T-cell (primary cell): ENCODE measurements around the gene FAM110C. TPM values are rescaled to one million over a fixed set of nuclear protein-coding genes. Genes with fewer than 3 reads are reported as not detected.

ENCODE experiments used
- ATAC-seq, 4 experiments: fragments of 200-7000 bp in 3 of 4; fragments of 150-1000 bp in 1 of 4; cut with Tn5 transposase; replicated peaks in 1 of 4; 1 replicate in 3 of 4; 2 replicates in 1 of 4; pipeline ENCODE4 v1.10.0; 2021; ENCODE audit warnings: moderate library complexity in 3 of 4, mild to moderate bottlenecking in 2 of 4, moderate number of reproducible peaks in 1 of 4
- CTCF ChIA-PET, 2 donors: fragments of 300-600 bp; sonication (Branson Sonifier 250); formaldehyde crosslinking; loops; one replicate each; lab custom pipeline; 2022; ENCODE audit warnings: antibody characterized with exemption in 2 of 2; lab: Charles Lee
- POLR2A ChIA-PET, 2 donors: fragments of 300-600 bp; sonication (Branson Sonifier 250); formaldehyde crosslinking; loops; one replicate each; lab custom pipeline; 2022; ENCODE audit warnings: antibody characterized with exemption in 2 of 2; lab: Charles Lee
- DNase-seq, 35 experiments: peaks; one replicate each; pipeline versions ENCODE4 v3.0.0 to v3.0.0-alpha.2; 2013 to 2023
- H3K27ac ChIP-seq: one replicate; pipeline ENCODE4 v1.5.1; 2013; ENCODE audit warnings: low read length
- H3K27me3 ChIP-seq, 2 experiments: replicated peaks in 1 of 2; 1 replicate in 1 of 2; 2 replicates in 1 of 2; pipeline versions ENCODE4 v1.6.1 to v1.7.0; 2013; ENCODE audit warnings: low read length in 1 of 2, mixed read lengths in 1 of 2; ENCODE audit not compliant: control insufficient read depth in 2 of 2, insufficient read depth in 2 of 2; ENCODE audit errors: extremely low read depth in 1 of 2
- H3K36me3 ChIP-seq, 2 donors: 1 replicate in 1 of 2; 2 replicates in 1 of 2; pipeline versions ENCODE4 v1.6.1 to v1.7.0; 2013; ENCODE audit warnings: low read length in 1 of 2; ENCODE audit not compliant: control insufficient read depth in 2 of 2, insufficient read depth in 1 of 2; ENCODE audit errors: extremely low read depth in 1 of 2
- H3K4me1 ChIP-seq, 2 experiments: 1 replicate in 1 of 2; 2 replicates in 1 of 2; pipeline versions ENCODE4 v1.6.1 to v1.7.0; 2013; ENCODE audit warnings: low read length in 2 of 2, mixed read lengths in 1 of 2; ENCODE audit not compliant: insufficient read depth in 2 of 2, control insufficient read depth in 1 of 2; ENCODE audit errors: extremely low read depth in 1 of 2
- H3K4me3 ChIP-seq, 2 donors: 1 replicate in 1 of 2; 2 replicates in 1 of 2; pipeline versions ENCODE4 v1.5.1 to v1.7.0; 2013; ENCODE audit warnings: mild to moderate bottlenecking in 2 of 2, low read length in 1 of 2, moderate library complexity in 1 of 2; ENCODE audit not compliant: control insufficient read depth in 1 of 2; ENCODE audit errors: extremely low read depth in 1 of 2
- H3K9me3 ChIP-seq: 2 replicates; pipeline ENCODE4 v1.7.0; 2013
- H3K27ac Mint-ChIP-seq, 2 donors: one replicate each; pipeline ENCODE4 v1.8.0; 2020 to 2021; ENCODE audit warnings: mild to moderate bottlenecking in 2 of 2, mixed read lengths in 2 of 2
- H3K27me3 Mint-ChIP-seq, 2 donors: one replicate each; pipeline ENCODE4 v1.8.0; 2021 to 2022; ENCODE audit warnings: mixed read lengths in 2 of 2
- H3K36me3 Mint-ChIP-seq: one replicate; pipeline ENCODE4 v1.8.0; 2021; ENCODE audit warnings: mixed read lengths
- H3K4me1 Mint-ChIP-seq, 3 donors: one replicate each; pipeline ENCODE4 v1.8.0; 2020 to 2022; ENCODE audit warnings: mixed read lengths in 3 of 3, mild to moderate bottlenecking in 1 of 3
- H3K4me3 Mint-ChIP-seq, 3 donors: one replicate each; pipeline ENCODE4 v1.8.0; 2020 to 2022; ENCODE audit warnings: mild to moderate bottlenecking in 3 of 3, mixed read lengths in 3 of 3, moderate library complexity in 3 of 3
- H3K9me3 Mint-ChIP-seq, 3 donors: one replicate each; pipeline ENCODE4 v1.8.0; 2020 to 2022; ENCODE audit warnings: mixed read lengths in 3 of 3
- WGBS: methylation state at CpG from one replicate; pipeline ENCODE4 v1.1.5; 2013; ENCODE audit warnings: missing lambda C conversion rate; ENCODE audit not compliant: insufficient coverage; 5-methylcytosine and 5-hydroxymethylcytosine counted together
- total RNA-seq, 35 experiments: library from RNA in 6 of 35; stranded (reverse) in 6 of 35; fragments of 120-200 nt in 1 of 35; gene quantifications; one replicate each; pipeline versions ENCODE4 v1.2.1 to v1.2.4 and lab custom pipeline; 2013 to 2026

The FAM110C gene
- total RNA-seq, 5 donors from 2014 or later (not counting 1 experiment from before 2014, with no cell fraction given), result 0.35 to 1.9 (median 0.72) TPM

- H3K4me3 ChIP-seq, result peak overlapping the region; percentile 40 to 44
- POLR2A ChIA-PET, result no interaction called here
These were observed 769 bp downstream of the FAM110C start for GRCh38 chr2:45342-46130.

DNA sequence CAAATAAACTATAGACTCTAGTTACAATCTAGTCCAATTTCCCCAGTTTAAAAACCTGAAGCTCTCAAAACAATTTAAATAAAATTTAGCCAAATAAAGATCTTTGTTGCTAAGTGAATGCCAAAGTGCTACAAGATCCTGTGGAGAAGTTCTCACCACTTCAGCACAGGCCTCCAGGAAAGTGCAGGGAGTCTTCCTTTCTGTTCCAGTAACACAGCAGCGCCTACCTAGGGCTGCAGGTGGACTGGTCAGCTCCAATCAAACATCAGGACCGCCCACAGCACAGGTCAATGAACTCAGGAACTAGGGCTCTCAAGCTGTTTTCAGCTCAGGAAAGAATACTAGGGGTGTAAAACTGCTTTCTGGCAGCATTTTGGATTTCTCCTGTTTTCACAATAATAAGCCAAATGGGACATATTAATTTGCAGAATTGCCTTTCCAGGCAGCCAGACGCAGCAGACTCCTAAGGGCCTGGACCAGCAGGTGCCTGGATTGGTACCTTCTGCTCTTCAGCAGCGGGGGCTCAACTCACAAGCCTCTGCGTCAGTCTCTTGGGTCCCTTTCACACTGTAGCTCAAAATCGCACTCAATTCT, 1.5 kb downstream of the FAM110C start:
- peaks cover 11 to 17% (median 16%) of the 10 kb centered on the region in 3 donors for H3K4me1 Mint-ChIP-seq
- Histone ChIP-seq H3K27ac (no peak overlapping the region), H3K4me1 (peaks cover 0 to 23% of the 10 kb centered on the region in 2 experiments), H3K27me3 (peaks cover 15 to 27% of the 10 kb centered on the region in 2 experiments), H3K9me3 (no peaks in the 10 kb centered on the region), H3K4me3 (peak overlapping the region in 1 of 2 donors; percentile 40), H3K36me3 (no peaks in the 10 kb centered on the region)
- H3K4me3 Mint-ChIP-seq, result peak overlapping the region; percentile 66 to 69 (median 68)
- WGBS, result 45% methylated on average over 6 of the region's 6 CpGs
- DNase-seq (no peak), ATAC-seq (no peak)
- no peaks in the 10 kb centered on the region for H3K9me3 Mint-ChIP-seq
- no peaks in the 10 kb centered on the region for H3K36me3 Mint-ChIP-seq
- POLR2A ChIA-PET, result no interaction called here
- H3K27ac Mint-ChIP-seq, result peak overlapping the region in 1 of 2 donors; percentile 21
- CTCF ChIA-PET, result no interaction called here
- H3K27me3 Mint-ChIP-seq, result peaks cover 37 to 52% of the 10 kb centered on the region in 2 donors

More at GRCh38 chr2:45342-46130, 769 bp downstream of the FAM110C start:
- H3K27ac ChIP-seq, result no peak overlapping the region
- DNase-seq, result peak in 4 of 35 experiments; percentile 5 to 23 (median 12)
- no peaks in the 10 kb centered on the region for H3K9me3 Mint-ChIP-seq
- WGBS, result 8% methylated on average over 76 of the region's 76 CpGs
- peaks cover 34 to 49% of the 10 kb centered on the region in 2 donors for H3K27me3 Mint-ChIP-seq
- H3K27me3 ChIP-seq, result peaks cover 12 to 27% of the 10 kb centered on the region in 2 experiments
- H3K36me3 ChIP-seq, result no peaks in the 10 kb centered on the region
- peaks cover 0 to 23% of the 10 kb centered on the region in 2 experiments for H3K4me1 ChIP-seq
- no peak overlapping the region for H3K27ac Mint-ChIP-seq
- peak overlapping the region; percentile 66 to 69 (median 68) for H3K4me3 Mint-ChIP-seq
- no peaks in the 10 kb centered on the region for H3K36me3 Mint-ChIP-seq
- ATAC-seq, result peak in 3 of 4 experiments; percentile 13 to 39 (median 29)
- CTCF ChIA-PET, result no interaction called here
- peaks cover 11 to 17% (median 16%) of the 10 kb centered on the region in 3 donors for H3K4me1 Mint-ChIP-seq
- no peaks in the 10 kb centered on the region for H3K9me3 ChIP-seq

- Histone ChIP-seq H3K27ac (no peak overlapping the region), H3K4me1 (peaks cover 0 to 23% of the 10 kb centered on the region in 2 experiments), H3K36me3 (no peaks in the 10 kb centered on the region), H3K4me3 (no peak overlapping the region), H3K9me3 (no peaks in the 10 kb centered on the region), H3K27me3 (peaks cover 15 to 31% of the 10 kb centered on the region in 2 experiments)
- H3K27ac Mint-ChIP-seq, result no peak overlapping the region
- no peak for DNase-seq
- no peaks in the 10 kb centered on the region for H3K9me3 Mint-ChIP-seq
- WGBS, result 88% methylated on average over 1 of the region's 5 CpGs
- H3K4me1 Mint-ChIP-seq, result peaks cover 11 to 17% (median 16%) of the 10 kb centered on the region in 3 donors
- ChIA-PET CTCF (no interaction called here), POLR2A (no interaction called here)
- no peaks in the 10 kb centered on the region for H3K36me3 Mint-ChIP-seq
- no peak for ATAC-seq
- H3K4me3 Mint-ChIP-seq, result no peak overlapping the region
- H3K27me3 Mint-ChIP-seq, result peaks cover 38 to 50% of the 10 kb centered on the region in 2 donors
These were observed 3.5 kb downstream of the FAM110C start for GRCh38 chr2:42788-43187.

DNA sequence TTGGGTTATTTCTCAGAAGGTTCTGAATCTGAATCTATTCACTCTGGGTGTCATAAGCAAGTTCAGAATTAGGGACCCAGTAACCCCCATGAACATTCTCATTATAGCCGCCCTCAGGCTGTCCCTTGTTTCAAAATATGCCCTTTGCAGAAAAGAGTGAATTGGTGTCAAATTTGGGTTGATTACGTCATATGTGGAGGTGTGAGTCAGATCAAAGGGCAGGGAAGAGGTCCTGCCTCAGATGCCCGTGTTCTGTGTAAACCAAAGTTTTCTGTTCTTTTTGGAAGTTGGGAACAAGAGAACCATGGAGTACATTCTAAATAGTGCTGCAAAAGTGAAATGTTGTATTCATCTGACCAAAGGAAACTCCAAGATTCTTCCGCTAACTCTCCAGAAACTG, 5.8 kb downstream of the FAM110C start:
- Mint-ChIP-seq H3K9me3 (no peaks in the 10 kb centered on the region), H3K27ac (no peak overlapping the region), H3K4me3 (no peak overlapping the region), H3K4me1 (peaks cover 0 to 20% (median 15%) of the 10 kb centered on the region in 3 donors), H3K27me3 (peaks cover 27 to 38% of the 10 kb centered on the region in 2 donors), H3K36me3 (no peaks in the 10 kb centered on the region)
- no peak for DNase-seq
- ChIA-PET POLR2A (no interaction called here), CTCF (no interaction called here)
- Histone ChIP-seq H3K4me3 (no peak overlapping the region), H3K36me3 (no peaks in the 10 kb centered on the region), H3K27me3 (peaks cover 13 to 15% of the 10 kb centered on the region in 2 experiments), H3K9me3 (no peaks in the 10 kb centered on the region), H3K27ac (no peak overlapping the region), H3K4me1 (peaks cover 0 to 10% of the 10 kb centered on the region in 2 experiments)
- ATAC-seq, result no peak
- WGBS, result 63% methylated on average over 1 of the region's 4 CpGs

GRCh38 chr2:38155-38554, 8.2 kb downstream of the FAM110C start:
- H3K36me3 ChIP-seq, result no peaks in the 10 kb centered on the region
- whole genome bisulfite sequencing, result no CpG with 5 or more reads among the region's 6 CpGs
- H3K9me3 ChIP-seq, result no peaks in the 10 kb centered on the region
- no peaks in the 10 kb centered on the region for H3K36me3 Mint-ChIP-seq
- no peak for DNase-seq
- H3K27me3 Mint-ChIP-seq, result peaks cover 20 to 22% of the 10 kb centered on the region in 2 donors
- peaks cover 4 to 8% of the 10 kb centered on the region in 2 experiments for H3K27me3 ChIP-seq
- H3K4me1 Mint-ChIP-seq, result peaks cover 14 to 27% (median 26%) of the 10 kb centered on the region in 3 donors
- H3K27ac ChIP-seq, result no peak overlapping the region
- H3K9me3 Mint-ChIP-seq, result no peaks in the 10 kb centered on the region
- ATAC-seq, result no peak
- no peak overlapping the region for H3K4me3 ChIP-seq
- POLR2A ChIA-PET, result no interaction called here
- H3K4me3 Mint-ChIP-seq, result no peak overlapping the region
- no peak overlapping the region for H3K27ac Mint-ChIP-seq
- H3K4me1 ChIP-seq, result peaks cover 0 to 17% of the 10 kb centered on the region in 2 experiments
- CTCF ChIA-PET, result no interaction called here

GRCh38 chr2:36318-36717, 10.0 kb downstream of the FAM110C start:
- Histone ChIP-seq H3K36me3 (no peaks in the 10 kb centered on the region), H3K9me3 (no peaks in the 10 kb centered on the region), H3K27me3 (peaks cover 4 to 5% of the 10 kb centered on the region in 2 experiments), H3K4me3 (no peak overlapping the region), H3K27ac (no peak overlapping the region), H3K4me1 (peaks cover 0 to 23% of the 10 kb centered on the region in 2 experiments)
- CTCF ChIA-PET, result no interaction called here
- Mint-ChIP-seq H3K27ac (no peak overlapping the region), H3K36me3 (no peaks in the 10 kb centered on the region), H3K4me3 (no peak overlapping the region), H3K27me3 (peaks cover 16 to 20% of the 10 kb centered on the region in 2 donors), H3K9me3 (no peaks in the 10 kb centered on the region), H3K4me1 (peaks cover 17 to 39% (median 39%) of the 10 kb centered on the region in 3 donors)
- no CpG with 5 or more reads among the region's 1 CpG for WGBS
- no peak for ATAC-seq
- POLR2A ChIA-PET, result no interaction called here
- no peak for DNase-seq
